ENCODE measurements around the gene TLCD4. TPM values are rescaled to one million over a fixed set of nuclear protein-coding genes. Genes with fewer than 3 reads are reported as not detected.

The TLCD4 gene, protein sequence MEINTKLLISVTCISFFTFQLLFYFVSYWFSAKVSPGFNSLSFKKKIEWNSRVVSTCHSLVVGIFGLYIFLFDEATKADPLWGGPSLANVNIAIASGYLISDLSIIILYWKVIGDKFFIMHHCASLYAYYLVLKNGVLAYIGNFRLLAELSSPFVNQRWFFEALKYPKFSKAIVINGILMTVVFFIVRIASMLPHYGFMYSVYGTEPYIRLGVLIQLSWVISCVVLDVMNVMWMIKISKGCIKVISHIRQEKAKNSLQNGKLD
- total RNA-seq (not detected), polyA plus RNA-seq (under 1 TPM in 3 of 4 donors, not detected in 1; 0.03 to 0.80 (median 0.76) TPM)

DNA sequence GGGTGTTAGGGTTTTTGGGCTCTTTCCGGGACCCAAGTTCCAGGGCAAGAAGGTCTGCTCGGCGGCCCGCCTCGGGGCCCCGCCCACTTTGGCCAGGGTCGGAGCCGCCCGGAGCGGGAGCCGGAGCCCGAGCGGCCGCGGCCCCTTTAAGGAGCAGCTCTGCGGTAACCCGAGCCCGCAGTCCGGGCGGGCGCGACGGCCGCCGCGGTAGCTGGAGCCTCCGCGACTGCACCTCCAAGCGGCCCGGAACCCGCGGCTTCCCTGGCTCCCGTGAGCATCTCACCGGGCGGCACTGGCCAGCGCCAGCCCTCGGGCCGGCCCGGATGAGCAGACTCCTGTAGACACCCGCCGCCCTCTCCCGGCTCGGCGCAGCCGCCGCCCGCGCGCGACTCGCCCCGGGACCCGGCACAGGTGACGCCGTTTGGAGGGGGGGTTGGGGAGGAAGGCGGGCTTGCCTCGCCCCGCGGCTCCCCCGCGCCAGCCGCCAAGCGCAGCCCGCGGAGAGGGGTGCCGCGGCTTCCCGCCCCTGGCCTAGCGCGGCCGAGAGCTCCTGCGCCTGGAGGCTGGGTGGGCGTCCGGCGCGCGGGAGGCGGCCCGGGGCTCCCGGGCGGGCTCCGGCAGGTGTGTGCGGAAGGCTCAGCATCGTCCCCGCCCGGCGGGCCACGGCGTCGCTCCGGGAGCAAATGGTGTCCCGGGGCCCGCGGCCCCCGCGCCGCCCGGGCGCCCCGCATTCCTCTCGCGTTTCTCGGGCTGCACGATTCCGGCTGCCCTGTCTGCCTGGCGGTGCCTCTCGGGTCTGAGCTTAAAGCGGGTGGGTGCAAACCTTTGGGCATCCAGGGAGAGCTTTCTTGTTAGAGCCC is at the start of gene TLCD4:
Gene TLCD4 (plus strand): TSS at position 149 of the 860 bp plus-strand sequence. CDS start 26,547 bp downstream, outside the sequence.
- peaks cover 32% of the 10 kb centered on the region for H3K27me3 ChIP-seq (ENCODE audit: control insufficient read depth, insufficient read depth, low read length)
- no peaks in the 10 kb centered on the region for H3K36me3 Mint-ChIP-seq
- H3K27me3 Mint-ChIP-seq: peaks cover 69% of the 10 kb centered on the region
- H3K36me3 ChIP-seq (ENCODE audit: control insufficient read depth, insufficient read depth, low read length): no peaks in the 10 kb centered on the region
- no peaks in the 10 kb centered on the region for H3K9me3 ChIP-seq (ENCODE audit: control insufficient read depth in 2 of 2, low read length in 2 of 2)
- DNase-seq (peak; percentile 11 to 47 (median 16)), ATAC-seq (ENCODE audit: low read depth in 2 of 2) (peak; percentile 42 to 58)
- peak within 1 kb of the TSS in 2 of 3 donors; percentile 43 to 52 for H3K27ac Mint-ChIP-seq
- H3K4me3 ChIP-seq (ENCODE audit: low read depth, low read length): peak within 1 kb of the TSS; percentile 67
- peak within 1 kb of the TSS; percentile 91 to 96 (median 94) for H3K4me3 Mint-ChIP-seq
- H3K4me1 Mint-ChIP-seq: peaks cover 6 to 13% (median 10%) of the 10 kb centered on the region in 4 donors
- H3K9me3 Mint-ChIP-seq: peaks cover 0 to 2% (median 0%) of the 10 kb centered on the region in 7 donors
- no peak within 1 kb of the TSS for H3K27ac ChIP-seq (ENCODE audit: insufficient read depth, low read length, poor library complexity, severe bottlenecking)
- H3K4me1 ChIP-seq (ENCODE audit: control insufficient read depth, insufficient read depth, low read length, poor library complexity, severe bottlenecking): peaks cover 15% of the 10 kb centered on the region

DNA sequence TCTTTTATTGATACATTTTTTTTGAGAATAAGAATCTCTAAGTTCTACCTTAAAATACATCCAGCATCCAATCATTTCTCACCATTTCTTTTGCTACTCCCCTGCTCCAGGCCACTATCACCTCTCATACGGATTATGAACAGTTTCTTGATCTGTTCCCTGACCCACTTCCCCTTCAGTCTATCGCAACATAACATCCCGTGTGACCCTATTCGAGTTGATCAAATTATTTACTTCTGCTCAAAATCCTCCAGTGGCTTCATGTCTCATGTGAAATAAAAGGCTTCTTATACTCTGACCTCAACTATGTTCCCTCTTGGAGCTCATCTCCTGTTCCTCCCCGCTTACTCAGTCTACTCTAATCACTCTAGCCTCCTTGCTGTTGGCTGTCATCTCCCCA is 49.6 kb upstream of the TLCD4 start:
- H3K27ac ChIP-seq (ENCODE audit: insufficient read depth, low read length, poor library complexity, severe bottlenecking): no peak overlapping the region
- Mint-ChIP-seq H3K9me3 (peaks cover 0 to 1% (median 0%) of the 10 kb centered on the region in 7 donors), H3K27ac (no peak overlapping the region), H3K36me3 (peaks cover 29% of the 10 kb centered on the region), H3K27me3 (peaks cover 3% of the 10 kb centered on the region), H3K4me1 (peaks cover 8 to 16% (median 12%) of the 10 kb centered on the region in 4 donors), H3K4me3 (no peak overlapping the region)
- no peaks in the 10 kb centered on the region for H3K36me3 ChIP-seq (ENCODE audit: control insufficient read depth, insufficient read depth, low read length)
- no peak for ATAC-seq (ENCODE audit: low read depth in 2 of 2)
- no peak overlapping the region for H3K4me3 ChIP-seq (ENCODE audit: low read depth, low read length)
- peaks cover 7% of the 10 kb centered on the region for H3K4me1 ChIP-seq (ENCODE audit: control insufficient read depth, insufficient read depth, low read length, poor library complexity, severe bottlenecking)
- no peaks in the 10 kb centered on the region for H3K27me3 ChIP-seq (ENCODE audit: control insufficient read depth, insufficient read depth, low read length)
- no peak for DNase-seq
- H3K9me3 ChIP-seq (ENCODE audit: control insufficient read depth in 2 of 2, low read length in 2 of 2): no peaks in the 10 kb centered on the region

GRCh38 chr1:95068956-95069709 is 48.0 kb upstream of the TLCD4 start:
- Histone ChIP-seq H3K27me3 (ENCODE audit: control insufficient read depth, insufficient read depth, low read length) (no peaks in the 10 kb centered on the region), H3K4me3 (ENCODE audit: low read depth, low read length) (no peak overlapping the region), H3K36me3 (ENCODE audit: control insufficient read depth, insufficient read depth, low read length) (no peaks in the 10 kb centered on the region), H3K4me1 (ENCODE audit: control insufficient read depth, insufficient read depth, low read length, poor library complexity, severe bottlenecking) (peaks cover 12% of the 10 kb centered on the region), H3K9me3 (ENCODE audit: control insufficient read depth in 2 of 2, low read length in 2 of 2) (no peaks in the 10 kb centered on the region), H3K27ac (ENCODE audit: insufficient read depth, low read length, poor library complexity, severe bottlenecking) (no peak overlapping the region)
- Mint-ChIP-seq H3K36me3 (peaks cover 15% of the 10 kb centered on the region), H3K9me3 (no peaks in the 10 kb centered on the region), H3K4me3 (no peak overlapping the region), H3K27me3 (peaks cover 7% of the 10 kb centered on the region), H3K27ac (no peak overlapping the region), H3K4me1 (peaks cover 11 to 20% (median 20%) of the 10 kb centered on the region in 4 donors)
- ATAC-seq (ENCODE audit: low read depth in 2 of 2) (no peak), DNase-seq (no peak)

- ATAC-seq (ENCODE audit: low read depth in 2 of 2) (no peak), DNase-seq (no peak)
- H3K27ac ChIP-seq (ENCODE audit: insufficient read depth, low read length, poor library complexity, severe bottlenecking): no peak overlapping the region
- H3K4me3 ChIP-seq (ENCODE audit: low read depth, low read length): no peak overlapping the region
- H3K4me1 ChIP-seq (ENCODE audit: control insufficient read depth, insufficient read depth, low read length, poor library complexity, severe bottlenecking): peaks cover 12% of the 10 kb centered on the region
- Mint-ChIP-seq H3K27me3 (peaks cover 7% of the 10 kb centered on the region), H3K4me1 (peaks cover 11 to 20% (median 20%) of the 10 kb centered on the region in 4 donors), H3K4me3 (no peak overlapping the region), H3K36me3 (peaks cover 12% of the 10 kb centered on the region), H3K9me3 (no peaks in the 10 kb centered on the region), H3K27ac (no peak overlapping the region)
- H3K36me3 ChIP-seq (ENCODE audit: control insufficient read depth, insufficient read depth, low read length): no peaks in the 10 kb centered on the region
- no peaks in the 10 kb centered on the region for H3K9me3 ChIP-seq (ENCODE audit: control insufficient read depth in 2 of 2, low read length in 2 of 2)
- no peaks in the 10 kb centered on the region for H3K27me3 ChIP-seq (ENCODE audit: control insufficient read depth, insufficient read depth, low read length)
Measured at GRCh38 chr1:95069710-95070093, 47.5 kb upstream of the TLCD4 start.

DNA sequence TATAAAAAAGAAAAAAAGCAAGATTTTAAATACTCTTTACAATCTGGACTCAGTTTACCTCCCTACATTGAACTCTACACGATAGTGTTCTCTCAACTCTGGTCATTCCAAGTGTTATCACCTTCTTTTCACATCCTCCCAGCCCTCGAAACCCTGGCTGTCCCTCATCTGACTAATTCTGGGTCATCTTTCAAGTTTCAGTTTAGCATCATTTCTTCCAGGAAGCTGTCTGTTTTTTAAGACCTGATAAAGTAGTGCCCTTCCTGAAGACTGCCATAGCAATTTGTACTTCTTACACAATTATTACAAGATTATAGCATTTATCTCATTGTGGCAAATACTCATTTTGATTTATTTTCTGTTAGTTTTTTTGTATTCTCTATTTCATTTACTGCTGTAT is 45.6 kb upstream of the TLCD4 start:
- Mint-ChIP-seq H3K4me1 (peaks cover 11 to 20% (median 18%) of the 10 kb centered on the region in 4 donors), H3K36me3 (peaks cover 6% of the 10 kb centered on the region), H3K9me3 (no peaks in the 10 kb centered on the region), H3K4me3 (peak overlapping the region; percentile 98 to 100 (median 100)), H3K27ac (peak overlapping the region; percentile 26 to 100 (median 97)), H3K27me3 (peaks cover 7% of the 10 kb centered on the region)
- no peak overlapping the region for H3K27ac ChIP-seq (ENCODE audit: insufficient read depth, low read length, poor library complexity, severe bottlenecking)
- H3K36me3 ChIP-seq (ENCODE audit: control insufficient read depth, insufficient read depth, low read length): no peaks in the 10 kb centered on the region
- no peaks in the 10 kb centered on the region for H3K9me3 ChIP-seq (ENCODE audit: control insufficient read depth in 2 of 2, low read length in 2 of 2)
- H3K27me3 ChIP-seq (ENCODE audit: control insufficient read depth, insufficient read depth, low read length): peaks cover 2% of the 10 kb centered on the region
- H3K4me1 ChIP-seq (ENCODE audit: control insufficient read depth, insufficient read depth, low read length, poor library complexity, severe bottlenecking): peaks cover 12% of the 10 kb centered on the region
- H3K4me3 ChIP-seq (ENCODE audit: low read depth, low read length): peak overlapping the region; percentile 98
- DNase-seq (peak in 1 of 3 donors; percentile 18), ATAC-seq (ENCODE audit: low read depth in 2 of 2) (no peak)

DNA sequence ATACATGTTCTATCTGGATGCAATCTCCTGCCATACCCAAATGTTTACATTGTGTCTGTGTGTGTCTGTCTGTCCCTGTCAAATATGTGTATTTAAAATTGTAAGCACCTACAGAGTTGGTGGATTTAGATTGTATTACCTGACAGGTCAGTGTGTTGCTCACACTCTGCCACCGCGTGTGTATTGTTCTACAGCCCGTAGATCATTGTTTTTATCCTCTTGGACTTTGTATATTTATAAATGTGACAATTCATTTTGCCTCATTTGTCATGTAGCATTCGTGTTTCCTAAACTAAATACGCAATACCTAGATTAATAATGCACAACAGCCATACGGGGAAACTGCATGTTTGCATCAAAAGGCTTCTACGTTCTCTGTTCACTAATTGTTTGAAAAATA is 45.0 kb upstream of the TLCD4 start:
- Histone ChIP-seq H3K27ac (ENCODE audit: insufficient read depth, low read length, poor library complexity, severe bottlenecking) (peak overlapping the region; percentile 78), H3K4me1 (ENCODE audit: control insufficient read depth, insufficient read depth, low read length, poor library complexity, severe bottlenecking) (peaks cover 12% of the 10 kb centered on the region), H3K4me3 (ENCODE audit: low read depth, low read length) (peak overlapping the region; percentile 98), H3K9me3 (ENCODE audit: control insufficient read depth in 2 of 2, low read length in 2 of 2) (no peaks in the 10 kb centered on the region), H3K27me3 (ENCODE audit: control insufficient read depth, insufficient read depth, low read length) (peaks cover 2% of the 10 kb centered on the region), H3K36me3 (ENCODE audit: control insufficient read depth, insufficient read depth, low read length) (no peaks in the 10 kb centered on the region)
- ATAC-seq (ENCODE audit: low read depth in 2 of 2) (no peak), DNase-seq (no peak)
- Mint-ChIP-seq H3K27ac (peak overlapping the region; percentile 97 to 100 (median 98)), H3K4me3 (peak overlapping the region; percentile 98 to 100 (median 100)), H3K4me1 (peaks cover 11 to 20% (median 18%) of the 10 kb centered on the region in 4 donors), H3K27me3 (peaks cover 7% of the 10 kb centered on the region), H3K36me3 (peaks cover 6% of the 10 kb centered on the region), H3K9me3 (no peaks in the 10 kb centered on the region)
